Liver (tissue), 9 donors: Measurements from ENCODE around the gene ZNF768. TPM values are rescaled to one million over a fixed set of nuclear protein-coding genes. Genes with fewer than 3 reads are reported as not detected.

Experiments used
- DNase-seq: peaks from one replicate; pipeline ENCODE4 v3.0.0-alpha.2; 2017; ENCODE audit warnings: low spot score
- H3K27ac ChIP-seq, 2 donors: one replicate each; pipeline ENCODE4 v1.7.0; 2013; ENCODE audit warnings: inconsistent platforms in 2 of 2, low read length in 2 of 2, control low read depth in 1 of 2, low read depth in 1 of 2, mild to moderate bottlenecking in 1 of 2
- H3K27me3 ChIP-seq, 4 donors: one replicate each; pipeline versions ENCODE4 v1.6.1 to v1.7.0; 2013; ENCODE audit warnings: low read length in 3 of 4, inconsistent platforms in 1 of 4, mild to moderate bottlenecking in 1 of 4, moderate library complexity in 1 of 4; ENCODE audit not compliant: control insufficient read depth in 4 of 4, insufficient read depth in 4 of 4
- H3K36me3 ChIP-seq, 4 donors: one replicate each; pipeline versions ENCODE4 v1.6.1 to v1.7.0; 2013; ENCODE audit warnings: low read length in 3 of 4, mild to moderate bottlenecking in 3 of 4, low read depth in 1 of 4, moderate library complexity in 1 of 4; ENCODE audit not compliant: control insufficient read depth in 4 of 4, insufficient read depth in 3 of 4
- H3K4me1 ChIP-seq, 4 donors: one replicate each; pipeline versions ENCODE4 v1.6.1 to v1.7.0; 2013; ENCODE audit warnings: low read length in 3 of 4, mild to moderate bottlenecking in 3 of 4, moderate library complexity in 1 of 4; ENCODE audit not compliant: control insufficient read depth in 4 of 4, insufficient read depth in 4 of 4
- H3K4me3 ChIP-seq, 3 donors: one replicate each; pipeline versions ENCODE4 v1.6.1 to v1.7.0; 2013; ENCODE audit warnings: low read length in 3 of 3, control low read depth in 1 of 3, low read depth in 1 of 3, mild to moderate bottlenecking in 1 of 3
- H3K9ac ChIP-seq, 2 donors: one replicate each; pipeline ENCODE4 v1.7.0; 2013; ENCODE audit warnings: low read length in 2 of 2, mild to moderate bottlenecking in 2 of 2, moderate library complexity in 2 of 2, control low read depth in 1 of 2, low read depth in 1 of 2
- H3K9me3 ChIP-seq, 4 donors: one replicate each; pipeline versions ENCODE4 v1.6.1 to v1.7.0; 2013; ENCODE audit warnings: low read length in 3 of 4; ENCODE audit not compliant: control insufficient read depth in 4 of 4
- CTCF ChIP-seq: fragments of 150-350 bp; IDR thresholded peaks from 2 replicates; pipeline ENCODE4 v1.5.1; 2017; ENCODE audit warnings: improper control_type of control experiment, low read depth, low read length; ENCODE audit not compliant: missing input control
- EGR1 ChIP-seq, 2 donors: IDR thresholded peaks; 2 replicates each; pipeline ENCODE4 v1.6.1; 2016 to 2018; ENCODE audit warnings: antibody characterized with exemption in 2 of 2, low read depth in 2 of 2
- FOXA1 ChIP-seq: IDR thresholded peaks from 2 replicates; pipeline ENCODE4 v1.6.1; 2016; ENCODE audit warnings: antibody characterized with exemption
- FOXA2 ChIP-seq: IDR thresholded peaks from 2 replicates; pipeline ENCODE4 v1.6.1; 2016; ENCODE audit warnings: antibody characterized with exemption
- GABPA ChIP-seq, 2 donors: IDR thresholded peaks in 1 of 2; conservative IDR thresholded peaks in 1 of 2; 2 replicates each; pipeline ENCODE4 v1.6.1; 2016; ENCODE audit warnings: antibody characterized with exemption in 2 of 2, mild to moderate bottlenecking in 1 of 2, moderate library complexity in 1 of 2
- HNF4A ChIP-seq, 2 donors: conservative IDR thresholded peaks; 2 replicates each; pipeline ENCODE4 v1.6.1; 2016; ENCODE audit warnings: antibody characterized with exemption in 2 of 2, mild to moderate bottlenecking in 2 of 2
- HNF4G ChIP-seq: IDR thresholded peaks from 2 replicates; pipeline ENCODE4 v1.6.1; 2016; ENCODE audit warnings: antibody characterized with exemption
- JUND ChIP-seq, 2 donors: IDR thresholded peaks; 2 replicates each; pipeline ENCODE4 v1.6.1; 2016; ENCODE audit warnings: antibody characterized with exemption in 2 of 2
- NR2F2 ChIP-seq: IDR thresholded peaks from 2 replicates; pipeline ENCODE4 v1.6.1; 2016; ENCODE audit warnings: antibody characterized with exemption
- RAD21 ChIP-seq, 2 donors: IDR thresholded peaks; 2 replicates each; pipeline ENCODE4 v1.6.1; 2016; ENCODE audit warnings: antibody characterized with exemption in 2 of 2, mild to moderate bottlenecking in 2 of 2
- RXRA ChIP-seq, 2 donors: IDR thresholded peaks; 2 replicates each; pipeline ENCODE4 v1.6.1; 2017 to 2018; ENCODE audit warnings: antibody characterized with exemption in 2 of 2, mild to moderate bottlenecking in 1 of 2
- SP1 ChIP-seq: IDR thresholded peaks from 2 replicates; pipeline ENCODE4 v1.6.1; 2018; ENCODE audit warnings: antibody characterized with exemption, mild to moderate bottlenecking
- TAF1 ChIP-seq: conservative IDR thresholded peaks from 2 replicates; pipeline ENCODE4 v1.6.1; 2016; ENCODE audit warnings: antibody characterized with exemption, mild to moderate bottlenecking
- ZBTB33 ChIP-seq: IDR thresholded peaks from 2 replicates; pipeline ENCODE4 v1.6.1; 2016; ENCODE audit warnings: antibody characterized with exemption
- WGBS: extraction: QIAGEN DNeasy Blood & Tissue Kit; methylation state at CpG from one replicate; pipeline ENCODE4 v1.1.7; 2013; 5-methylcytosine and 5-hydroxymethylcytosine counted together
- polyA plus RNA-seq, 2 donors: library from polyadenylated mRNA; stranded (reverse) in 1 of 2; unstranded in 1 of 2; fragments of 200-250 nt in 1 of 2; fragments of >200 nt in 1 of 2; fragmentation: Nextera tagmentation in 1 of 2; extraction: Ambion mirVana in 1 of 2; gene quantifications; one replicate each; pipeline versions ENCODE4 v1.2.1 to v1.2.3, GENCODE V29; 2013 to 2015
- total RNA-seq, 2 donors: library from RNA; depleted of rRNA; stranded (reverse); fragments of >200 nt; gene quantifications; one replicate each; pipeline ENCODE4 v1.2.3, GENCODE V29; 2014
- TF ChIP-seq, protein P1 (sequence below): IDR thresholded peaks from 2 replicates; pipeline ENCODE4 v1.6.1; 2016; ENCODE audit warnings: antibody characterized with exemption
- TF ChIP-seq, protein P2 (sequence below): IDR thresholded peaks from 2 replicates; pipeline ENCODE4 v1.6.1; 2016; ENCODE audit warnings: antibody characterized with exemption
- donor health status: healthy.
- donor health status: healthy.
- donor health status: healthy.
- donor health status: healthy.
- donor health status: healthy.

ZNF768 gene
- total and polyA plus RNA-seq, 4 donors: 2.2 to 16.9 (median 10.9) TPM

- TF ChIP-seq, protein P1, sequence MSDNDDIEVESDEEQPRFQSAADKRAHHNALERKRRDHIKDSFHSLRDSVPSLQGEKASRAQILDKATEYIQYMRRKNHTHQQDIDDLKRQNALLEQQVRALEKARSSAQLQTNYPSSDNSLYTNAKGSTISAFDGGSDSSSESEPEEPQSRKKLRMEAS: no peak
- TF ChIP-seq, protein P2, sequence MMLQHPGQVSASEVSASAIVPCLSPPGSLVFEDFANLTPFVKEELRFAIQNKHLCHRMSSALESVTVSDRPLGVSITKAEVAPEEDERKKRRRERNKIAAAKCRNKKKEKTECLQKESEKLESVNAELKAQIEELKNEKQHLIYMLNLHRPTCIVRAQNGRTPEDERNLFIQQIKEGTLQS: no peak
- TF ChIP-seq ZBTB33 (no peak), CTCF (no peak), NR2F2 (no peak), TAF1 (no peak), SP1 (no peak), RXRA (IDR thresholded peaks at IDR 0.05) (no peak), FOXA1 (no peak), FOXA2 (no peak), RAD21 (IDR thresholded peaks at IDR 0.05) (no peak)
- no peaks in the 10 kb centered on the region for H3K9me3 ChIP-seq
- peaks cover 0 to 16% (median 7%) of the 10 kb centered on the region in 4 donors for H3K4me1 ChIP-seq
- DNase-seq: no peak
- H3K9ac ChIP-seq: no peak overlapping the region
- 89% methylated on average over 7 of the region's 7 CpGs for WGBS
- no peaks in the 10 kb centered on the region for H3K27me3 ChIP-seq
- no peak overlapping the region for H3K27ac ChIP-seq
- H3K4me3 ChIP-seq: no peak overlapping the region
- H3K36me3 ChIP-seq: peaks cover 0 to 2% (median 2%) of the 10 kb centered on the region in 4 donors
Observed at GRCh38 chr16:30485818-30486436, 40.4 kb downstream of the ZNF768 start.

DNA sequence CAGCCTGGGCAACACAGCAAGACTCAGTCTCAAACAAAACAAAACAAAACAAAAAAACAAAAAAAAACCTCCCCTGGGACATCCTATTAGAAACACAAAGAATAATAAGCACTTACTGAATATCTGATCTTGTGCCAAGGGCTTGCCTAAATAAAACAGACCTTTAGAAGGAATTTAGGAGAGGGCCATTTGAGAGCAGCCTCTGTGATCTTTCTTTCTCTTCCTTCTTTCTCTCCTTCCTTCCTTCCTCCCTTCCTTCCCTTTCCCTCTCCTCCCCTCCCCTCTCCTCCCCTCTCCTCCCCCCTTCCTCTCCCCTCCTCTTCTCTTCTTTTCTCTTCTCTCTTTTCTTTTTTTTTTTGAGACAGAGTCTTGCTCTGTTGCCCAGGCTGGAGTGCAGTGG lies 41.5 kb downstream of the ZNF768 start:
- Histone ChIP-seq H3K36me3 (peaks cover 0 to 2% (median 2%) of the 10 kb centered on the region in 4 donors), H3K4me3 (no peak overlapping the region), H3K9ac (no peak overlapping the region), H3K27me3 (no peaks in the 10 kb centered on the region), H3K9me3 (no peaks in the 10 kb centered on the region), H3K4me1 (peaks cover 0 to 14% (median 5%) of the 10 kb centered on the region in 4 donors), H3K27ac (no peak overlapping the region)
- DNase-seq: no peak
- no peak for TF ChIP-seq HNF4G
- no peak for TF ChIP-seq RXRA (IDR thresholded peaks at IDR 0.05)
- no peak for TF ChIP-seq GABPA (IDR thresholded peaks at IDR 0.05 in 1 of 2, conservative IDR thresholded peaks at IDR 0.05 in 1 of 2)
- TF ChIP-seq, protein P1: no peak
- TF ChIP-seq CTCF: no peak
- TF ChIP-seq EGR1 (IDR thresholded peaks at IDR 0.05; ENCODE audit: low read depth in 2 of 2): no peak
- no peak for TF ChIP-seq RAD21 (IDR thresholded peaks at IDR 0.05)
- no peak for TF ChIP-seq TAF1
- TF ChIP-seq, protein P2: no peak
- no peak for TF ChIP-seq ZBTB33
- no peak for TF ChIP-seq FOXA2
- TF ChIP-seq JUND (IDR thresholded peaks at IDR 0.05): no peak
- TF ChIP-seq HNF4A (conservative IDR thresholded peaks at IDR 0.05): no peak
- no peak for TF ChIP-seq FOXA1
